ENCODE measurements around the gene FAM3D.
"Not testable (repeated sequence)": the region's sequence is repeated elsewhere in the genome, so short reads cannot be mapped to it uniquely, and the experiment has no call there.

FAM3D gene

GRCh38 chr3:58696813-58697212 lies 30.2 kb upstream of the FAM3D start:
- H3K9ac ChIP-seq (ENCODE audit: low read length); H3K36me3 ChIP-seq (ENCODE audit: insufficient read depth, low read length); H3K27me3 ChIP-seq (ENCODE audit: control insufficient read depth in 1 of 2, insufficient read depth in 2 of 2, low read length in 2 of 2); H3K9me3 ChIP-seq (ENCODE audit: low read length); H3K4me3 ChIP-seq (ENCODE audit: low read depth in 1 of 2, low read length in 2 of 2); H3K27ac ChIP-seq (ENCODE audit: low read depth, low read length); H3K4me1 ChIP-seq (ENCODE audit: insufficient read depth, low read length): not testable (repeated sequence)

- Histone ChIP-seq H3K36me3 (ENCODE audit: insufficient read depth, low read length) (no peaks in the 10 kb centered on the region), H3K9me3 (ENCODE audit: low read length) (no peaks in the 10 kb centered on the region), H3K27me3 (ENCODE audit: control insufficient read depth in 1 of 2, insufficient read depth in 2 of 2, low read length in 2 of 2) (no peaks in the 10 kb centered on the region), H3K4me3 (ENCODE audit: low read depth in 1 of 2, low read length in 2 of 2) (no peak overlapping the region), H3K9ac (ENCODE audit: low read length) (no peak overlapping the region), H3K4me1 (ENCODE audit: insufficient read depth, low read length) (no peaks in the 10 kb centered on the region), H3K27ac (ENCODE audit: low read depth, low read length) (no peak overlapping the region)
Observed at GRCh38 chr3:58696093-58696492, 29.5 kb upstream of the FAM3D start.

- not testable (repeated sequence) for H3K9ac ChIP-seq (ENCODE audit: low read length)
Observed at GRCh38 chr3:58695284-58695683, 28.7 kb upstream of the FAM3D start.

GRCh38 chr3:58693940-58694850 lies 27.6 kb upstream of the FAM3D start:
- Histone ChIP-seq H3K4me1 (ENCODE audit: insufficient read depth, low read length) (no peaks in the 10 kb centered on the region), H3K27me3 (ENCODE audit: control insufficient read depth in 1 of 2, insufficient read depth in 2 of 2, low read length in 2 of 2) (no peaks in the 10 kb centered on the region), H3K36me3 (ENCODE audit: insufficient read depth, low read length) (no peaks in the 10 kb centered on the region), H3K4me3 (ENCODE audit: low read depth in 1 of 2, low read length in 2 of 2) (no peak overlapping the region), H3K27ac (ENCODE audit: low read depth, low read length) (no peak overlapping the region), H3K9ac (ENCODE audit: low read length) (no peak overlapping the region), H3K9me3 (ENCODE audit: low read length) (no peaks in the 10 kb centered on the region)

More at GRCh38 chr3:58695284-58695683, 28.7 kb upstream of the FAM3D start:
- H3K36me3 ChIP-seq (ENCODE audit: insufficient read depth, low read length); H3K9me3 ChIP-seq (ENCODE audit: low read length); H3K4me3 ChIP-seq (ENCODE audit: low read depth in 1 of 2, low read length in 2 of 2); H3K4me1 ChIP-seq (ENCODE audit: insufficient read depth, low read length); H3K27me3 ChIP-seq (ENCODE audit: control insufficient read depth in 1 of 2, insufficient read depth in 2 of 2, low read length in 2 of 2); H3K27ac ChIP-seq (ENCODE audit: low read depth, low read length): not testable (repeated sequence)

- Histone ChIP-seq H3K4me3 (ENCODE audit: low read depth in 1 of 2, low read length in 2 of 2) (no peak overlapping the region), H3K27ac (ENCODE audit: low read depth, low read length) (no peak overlapping the region), H3K9ac (ENCODE audit: low read length) (no peak overlapping the region), H3K36me3 (ENCODE audit: insufficient read depth, low read length) (no peaks in the 10 kb centered on the region), H3K27me3 (ENCODE audit: control insufficient read depth in 1 of 2, insufficient read depth in 2 of 2, low read length in 2 of 2) (no peaks in the 10 kb centered on the region), H3K4me1 (ENCODE audit: insufficient read depth, low read length) (no peaks in the 10 kb centered on the region), H3K9me3 (ENCODE audit: low read length) (no peaks in the 10 kb centered on the region)
Observed at GRCh38 chr3:58692484-58692883, 25.9 kb upstream of the FAM3D start.

- H3K27ac ChIP-seq (ENCODE audit: low read depth, low read length), result no peak overlapping the region
- H3K4me1 ChIP-seq (ENCODE audit: insufficient read depth, low read length), result no peaks in the 10 kb centered on the region
- H3K9me3 ChIP-seq (ENCODE audit: low read length), result no peaks in the 10 kb centered on the region
- H3K27me3 ChIP-seq (ENCODE audit: control insufficient read depth in 1 of 2, insufficient read depth in 2 of 2, low read length in 2 of 2), result no peaks in the 10 kb centered on the region
- H3K36me3 ChIP-seq (ENCODE audit: insufficient read depth, low read length), result no peaks in the 10 kb centered on the region
- no peak overlapping the region for H3K9ac ChIP-seq (ENCODE audit: low read length)
- H3K4me3 ChIP-seq (ENCODE audit: low read depth in 1 of 2, low read length in 2 of 2), result no peak overlapping the region
Observed at GRCh38 chr3:58691997-58692396, 25.4 kb upstream of the FAM3D start.

GRCh38 chr3:58690490-58690889 lies 23.9 kb upstream of the FAM3D start:
- Histone ChIP-seq H3K9me3 (ENCODE audit: low read length) (no peaks in the 10 kb centered on the region), H3K27me3 (ENCODE audit: control insufficient read depth in 1 of 2, insufficient read depth in 2 of 2, low read length in 2 of 2) (no peaks in the 10 kb centered on the region), H3K9ac (ENCODE audit: low read length) (no peak overlapping the region), H3K27ac (ENCODE audit: low read depth, low read length) (no peak overlapping the region), H3K4me1 (ENCODE audit: insufficient read depth, low read length) (no peaks in the 10 kb centered on the region), H3K36me3 (ENCODE audit: insufficient read depth, low read length) (no peaks in the 10 kb centered on the region), H3K4me3 (ENCODE audit: low read depth in 1 of 2, low read length in 2 of 2) (no peak overlapping the region)

GRCh38 chr3:58688574-58688973 lies 22.0 kb upstream of the FAM3D start:
- Histone ChIP-seq H3K4me1 (ENCODE audit: insufficient read depth, low read length) (no peaks in the 10 kb centered on the region), H3K36me3 (ENCODE audit: insufficient read depth, low read length) (no peaks in the 10 kb centered on the region), H3K4me3 (ENCODE audit: low read depth in 1 of 2, low read length in 2 of 2) (no peak overlapping the region), H3K9me3 (ENCODE audit: low read length) (no peaks in the 10 kb centered on the region), H3K27ac (ENCODE audit: low read depth, low read length) (no peak overlapping the region), H3K27me3 (ENCODE audit: control insufficient read depth in 1 of 2, insufficient read depth in 2 of 2, low read length in 2 of 2) (no peaks in the 10 kb centered on the region), H3K9ac (ENCODE audit: low read length) (no peak overlapping the region)

- Histone ChIP-seq H3K4me3 (ENCODE audit: low read depth in 1 of 2, low read length in 2 of 2) (no peak overlapping the region), H3K4me1 (ENCODE audit: insufficient read depth, low read length) (no peaks in the 10 kb centered on the region), H3K27ac (ENCODE audit: low read depth, low read length) (no peak overlapping the region), H3K9me3 (ENCODE audit: low read length) (no peaks in the 10 kb centered on the region), H3K27me3 (ENCODE audit: control insufficient read depth in 1 of 2, insufficient read depth in 2 of 2, low read length in 2 of 2) (no peaks in the 10 kb centered on the region), H3K36me3 (ENCODE audit: insufficient read depth, low read length) (no peaks in the 10 kb centered on the region), H3K9ac (ENCODE audit: low read length) (no peak overlapping the region)
Observed at GRCh38 chr3:58686847-58687246, 20.3 kb upstream of the FAM3D start.

GRCh38 chr3:58685641-58686040 lies 19.1 kb upstream of the FAM3D start:
- Histone ChIP-seq H3K36me3 (ENCODE audit: insufficient read depth, low read length) (no peaks in the 10 kb centered on the region), H3K4me1 (ENCODE audit: insufficient read depth, low read length) (no peaks in the 10 kb centered on the region), H3K4me3 (ENCODE audit: low read depth in 1 of 2, low read length in 2 of 2) (no peak overlapping the region), H3K27ac (ENCODE audit: low read depth, low read length) (no peak overlapping the region), H3K9ac (ENCODE audit: low read length) (no peak overlapping the region), H3K9me3 (ENCODE audit: low read length) (no peaks in the 10 kb centered on the region), H3K27me3 (ENCODE audit: control insufficient read depth in 1 of 2, insufficient read depth in 2 of 2, low read length in 2 of 2) (no peaks in the 10 kb centered on the region)

GRCh38 chr3:58683466-58683865 lies 16.9 kb upstream of the FAM3D start:
- H3K9me3 ChIP-seq (ENCODE audit: low read length), result no peaks in the 10 kb centered on the region
- H3K36me3 ChIP-seq (ENCODE audit: insufficient read depth, low read length), result no peaks in the 10 kb centered on the region
- H3K27me3 ChIP-seq (ENCODE audit: control insufficient read depth in 1 of 2, insufficient read depth in 2 of 2, low read length in 2 of 2), result peaks cover 0 to 4% of the 10 kb centered on the region in 2 donors
- no peaks in the 10 kb centered on the region for H3K4me1 ChIP-seq (ENCODE audit: insufficient read depth, low read length)
- no peak overlapping the region for H3K27ac ChIP-seq (ENCODE audit: low read depth, low read length)
- no peak overlapping the region for H3K9ac ChIP-seq (ENCODE audit: low read length)
- H3K4me3 ChIP-seq (ENCODE audit: low read depth in 1 of 2, low read length in 2 of 2), result no peak overlapping the region

- Histone ChIP-seq H3K4me3 (ENCODE audit: low read depth in 1 of 2, low read length in 2 of 2) (no peak overlapping the region), H3K9me3 (ENCODE audit: low read length) (no peaks in the 10 kb centered on the region), H3K27ac (ENCODE audit: low read depth, low read length) (no peak overlapping the region), H3K27me3 (ENCODE audit: control insufficient read depth in 1 of 2, insufficient read depth in 2 of 2, low read length in 2 of 2) (peaks cover 0 to 4% of the 10 kb centered on the region in 2 donors), H3K4me1 (ENCODE audit: insufficient read depth, low read length) (no peaks in the 10 kb centered on the region), H3K9ac (ENCODE audit: low read length) (no peak overlapping the region), H3K36me3 (ENCODE audit: insufficient read depth, low read length) (no peaks in the 10 kb centered on the region)
Observed at GRCh38 chr3:58683001-58683458, 16.5 kb upstream of the FAM3D start.
